ENCODE measurements around the gene MYCBPAP.
"Not testable (repeated sequence)": the region's sequence is repeated elsewhere in the genome, so short reads cannot be mapped to it uniquely, and the experiment has no call there.

Gene MYCBPAP

GRCh38 chr17:50473901-50474300 is 34.3 kb upstream of the MYCBPAP start:
- Histone ChIP-seq H3K27ac (ENCODE audit: low read length) (no peak overlapping the region), H3K9me3 (ENCODE audit: control insufficient read depth, low read depth, low read length) (no peaks in the 10 kb centered on the region), H3K36me3 (ENCODE audit: control insufficient read depth, low read depth, low read length) (no peaks in the 10 kb centered on the region), H3K4me3 (ENCODE audit: low read length) (no peak overlapping the region), H3K9ac (ENCODE audit: low read length) (no peak overlapping the region), H3K4me1 (ENCODE audit: control insufficient read depth, low read depth, low read length) (no peaks in the 10 kb centered on the region), H3K27me3 (ENCODE audit: control insufficient read depth, insufficient read depth, low read length) (peaks cover 47% of the 10 kb centered on the region)

DNA sequence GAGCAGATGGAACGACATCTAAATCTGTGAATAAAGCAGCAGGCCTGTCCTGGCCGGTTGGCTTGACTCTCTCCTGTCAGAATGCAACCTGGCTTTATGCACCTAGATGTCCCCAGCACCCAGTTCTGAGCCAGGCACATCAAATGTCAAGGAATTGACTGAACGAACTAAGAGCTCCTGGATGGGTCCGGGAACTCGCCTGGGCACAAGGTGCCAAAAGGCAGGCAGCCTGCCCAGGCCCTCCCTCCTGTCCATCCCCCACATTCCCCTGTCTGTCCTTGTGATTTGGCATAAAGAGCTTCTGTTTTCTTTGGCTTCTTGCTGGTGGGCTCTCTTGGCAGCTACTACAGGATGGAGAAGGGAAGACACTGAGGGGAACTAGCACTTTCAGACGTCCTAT is 33.7 kb upstream of the MYCBPAP start:
- no peak overlapping the region for H3K4me3 ChIP-seq (ENCODE audit: low read length)
- H3K36me3 ChIP-seq (ENCODE audit: control insufficient read depth, low read depth, low read length) = no peaks in the 10 kb centered on the region
- no peak overlapping the region for H3K9ac ChIP-seq (ENCODE audit: low read length)
- H3K4me1 ChIP-seq (ENCODE audit: control insufficient read depth, low read depth, low read length) = no peaks in the 10 kb centered on the region
- H3K27me3 ChIP-seq (ENCODE audit: control insufficient read depth, insufficient read depth, low read length) = peaks cover 41% of the 10 kb centered on the region
- no peaks in the 10 kb centered on the region for H3K9me3 ChIP-seq (ENCODE audit: control insufficient read depth, low read depth, low read length)
- no peak overlapping the region for H3K27ac ChIP-seq (ENCODE audit: low read length)

DNA sequence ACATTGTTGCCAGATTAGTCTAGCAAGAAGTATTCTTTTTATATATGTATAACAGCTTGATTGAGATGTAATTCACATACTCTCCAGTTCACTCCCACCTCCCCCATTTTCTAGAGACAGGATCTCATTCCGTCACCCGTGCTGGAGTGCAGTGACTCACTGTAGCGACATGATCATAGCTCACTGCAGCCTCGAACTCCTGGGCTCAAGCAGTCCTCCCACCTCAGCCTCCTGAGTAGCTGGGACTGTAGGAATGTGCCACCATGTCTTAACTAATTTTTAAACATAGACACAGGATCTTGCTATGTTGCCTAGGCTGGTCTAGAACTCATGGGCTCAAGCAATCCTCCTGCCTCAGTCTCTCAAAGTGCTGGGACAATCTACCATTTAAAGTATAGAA is 32.9 kb upstream of the MYCBPAP start:
- Histone ChIP-seq H3K9me3 (ENCODE audit: control insufficient read depth, low read depth, low read length) (no peaks in the 10 kb centered on the region), H3K36me3 (ENCODE audit: control insufficient read depth, low read depth, low read length) (peaks cover 2% of the 10 kb centered on the region), H3K27me3 (ENCODE audit: control insufficient read depth, insufficient read depth, low read length) (peaks cover 33% of the 10 kb centered on the region), H3K27ac (ENCODE audit: low read length) (no peak overlapping the region), H3K4me1 (ENCODE audit: control insufficient read depth, low read depth, low read length) (no peaks in the 10 kb centered on the region), H3K9ac (ENCODE audit: low read length) (no peak overlapping the region), H3K4me3 (ENCODE audit: low read length) (no peak overlapping the region)

GRCh38 chr17:50475775-50476544 is 32.3 kb upstream of the MYCBPAP start:
- H3K4me1 ChIP-seq (ENCODE audit: control insufficient read depth, low read depth, low read length); H3K36me3 ChIP-seq (ENCODE audit: control insufficient read depth, low read depth, low read length); H3K27ac ChIP-seq (ENCODE audit: low read length); H3K4me3 ChIP-seq (ENCODE audit: low read length); H3K9ac ChIP-seq (ENCODE audit: low read length); H3K9me3 ChIP-seq (ENCODE audit: control insufficient read depth, low read depth, low read length): not testable (repeated sequence)
- H3K27me3 ChIP-seq (ENCODE audit: control insufficient read depth, insufficient read depth, low read length) = peaks cover 30% of the 10 kb centered on the region

DNA sequence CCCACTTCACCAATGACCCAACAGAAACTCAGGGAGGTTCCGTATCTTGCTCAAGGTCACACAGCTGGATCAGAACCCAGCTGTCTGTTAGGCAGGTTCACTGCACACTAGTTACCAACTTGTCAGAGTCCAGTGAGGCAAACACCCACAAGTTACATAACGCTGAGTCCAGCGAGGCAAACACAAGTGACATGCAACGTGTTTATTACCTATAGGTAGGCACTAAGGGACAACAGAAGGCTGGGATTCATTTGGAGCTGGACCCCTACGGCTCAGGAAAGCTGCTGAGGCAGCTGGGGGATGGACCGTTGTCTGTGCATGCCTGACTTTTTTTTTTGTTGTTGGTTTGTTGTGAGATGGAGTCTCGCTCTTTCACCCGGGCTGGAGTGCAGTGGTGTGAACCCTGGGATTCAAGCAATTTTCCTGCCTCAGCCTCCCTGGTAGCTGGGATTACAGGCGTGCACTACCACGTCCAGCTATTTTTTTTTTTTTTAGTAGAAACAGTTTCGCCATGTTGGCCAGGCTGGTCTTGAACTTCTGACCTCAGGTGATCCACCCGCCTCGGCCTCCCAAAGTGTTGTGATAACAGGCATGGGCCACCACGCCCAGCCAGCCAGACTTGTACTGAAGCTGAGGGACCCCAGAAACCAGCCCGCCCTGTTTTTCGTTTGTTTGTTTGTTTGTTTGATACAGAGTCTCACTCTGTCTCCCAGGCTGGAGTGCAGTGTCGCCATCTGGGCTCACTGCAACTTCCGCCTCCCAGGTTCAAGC is 31.5 kb upstream of the MYCBPAP start:
- no peak overlapping the region for H3K4me3 ChIP-seq (ENCODE audit: low read length)
- no peaks in the 10 kb centered on the region for H3K4me1 ChIP-seq (ENCODE audit: control insufficient read depth, low read depth, low read length)
- H3K36me3 ChIP-seq (ENCODE audit: control insufficient read depth, low read depth, low read length) = peaks cover 6% of the 10 kb centered on the region
- H3K27ac ChIP-seq (ENCODE audit: low read length) = no peak overlapping the region
- H3K9ac ChIP-seq (ENCODE audit: low read length) = no peak overlapping the region
- no peaks in the 10 kb centered on the region for H3K9me3 ChIP-seq (ENCODE audit: control insufficient read depth, low read depth, low read length)
- H3K27me3 ChIP-seq (ENCODE audit: control insufficient read depth, insufficient read depth, low read length) = peaks cover 30% of the 10 kb centered on the region

GRCh38 chr17:50477976-50478375 is 30.3 kb upstream of the MYCBPAP start:
- no peaks in the 10 kb centered on the region for H3K4me1 ChIP-seq (ENCODE audit: control insufficient read depth, low read depth, low read length)
- H3K36me3 ChIP-seq (ENCODE audit: control insufficient read depth, low read depth, low read length) = peaks cover 6% of the 10 kb centered on the region
- no peaks in the 10 kb centered on the region for H3K9me3 ChIP-seq (ENCODE audit: control insufficient read depth, low read depth, low read length)
- H3K27me3 ChIP-seq (ENCODE audit: control insufficient read depth, insufficient read depth, low read length) = peaks cover 30% of the 10 kb centered on the region
- H3K27ac ChIP-seq (ENCODE audit: low read length) = no peak overlapping the region
- H3K4me3 ChIP-seq (ENCODE audit: low read length) = peak overlapping the region; percentile 88
- H3K9ac ChIP-seq (ENCODE audit: low read length) = peak overlapping the region; percentile 80

DNA sequence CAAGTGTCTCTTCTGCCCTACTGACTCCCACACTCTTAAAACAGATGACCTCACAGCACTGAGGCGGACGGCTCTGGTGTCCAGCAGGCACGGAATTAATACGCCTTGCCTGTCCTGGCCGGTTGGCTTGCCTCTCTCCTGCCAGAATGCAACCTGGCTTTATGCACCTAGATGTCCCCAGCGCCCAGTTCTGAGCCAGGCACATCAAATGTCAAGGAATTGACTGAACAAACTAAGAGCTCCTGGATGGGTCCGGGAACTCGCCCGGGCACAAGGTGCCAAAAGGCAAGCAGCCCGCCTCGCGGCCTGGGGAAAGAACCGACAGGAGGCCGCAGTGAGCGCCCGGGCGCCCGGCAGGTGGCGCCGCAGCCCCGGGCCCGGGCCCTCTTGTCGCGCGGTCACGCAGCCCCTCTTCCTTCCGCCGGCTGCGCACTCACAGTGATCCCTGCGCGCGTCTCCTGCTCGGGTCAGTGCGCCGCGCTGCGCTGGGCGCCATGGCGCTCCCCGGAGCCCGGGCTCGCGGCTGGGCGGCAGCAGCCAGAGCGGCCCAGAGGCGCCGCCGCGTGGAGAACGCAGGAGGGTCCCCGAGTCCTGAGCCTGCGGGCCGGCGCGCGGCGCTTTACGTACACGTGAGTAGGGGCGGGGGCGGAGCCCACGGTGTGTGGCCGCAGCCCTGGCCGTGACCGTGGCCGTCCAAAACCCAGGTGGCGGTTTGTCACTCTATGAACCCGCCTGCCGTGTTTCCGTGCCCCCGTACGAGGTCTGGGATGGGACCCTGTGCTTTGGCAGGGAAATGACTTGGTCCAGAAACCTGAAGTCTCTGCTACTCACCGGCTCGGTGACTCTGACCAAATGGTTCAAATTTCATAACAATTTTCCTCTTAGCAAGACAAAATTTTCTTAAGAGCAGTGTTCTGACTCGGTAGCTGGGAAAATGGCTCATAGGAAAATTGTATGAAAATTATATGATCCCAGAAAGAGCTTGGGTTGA is 29.6 kb upstream of the MYCBPAP start, which contains the start of gene RSAD1:
TSS of gene RSAD1 (plus strand) at position 470 of the 991 bp plus-strand sequence. CDS start at position 495, 25 bp downstream.
- Histone ChIP-seq H3K4me3 (ENCODE audit: low read length) (peak within 1 kb of the TSS; percentile 88), H3K9me3 (ENCODE audit: control insufficient read depth, low read depth, low read length) (no peaks in the 10 kb centered on the region), H3K27me3 (ENCODE audit: control insufficient read depth, insufficient read depth, low read length) (peaks cover 30% of the 10 kb centered on the region), H3K36me3 (ENCODE audit: control insufficient read depth, low read depth, low read length) (peaks cover 10% of the 10 kb centered on the region), H3K9ac (ENCODE audit: low read length) (peak within 1 kb of the TSS; percentile 80), H3K27ac (ENCODE audit: low read length) (no peak within 1 kb of the TSS), H3K4me1 (ENCODE audit: control insufficient read depth, low read depth, low read length) (no peaks in the 10 kb centered on the region)

GRCh38 chr17:50479522-50480141 is 28.6 kb upstream of the MYCBPAP start:
- H3K9ac ChIP-seq (ENCODE audit: low read length) = peak overlapping the region; percentile 80
- no peaks in the 10 kb centered on the region for H3K4me1 ChIP-seq (ENCODE audit: control insufficient read depth, low read depth, low read length)
- H3K27ac ChIP-seq (ENCODE audit: low read length) = no peak overlapping the region
- H3K9me3 ChIP-seq (ENCODE audit: control insufficient read depth, low read depth, low read length) = no peaks in the 10 kb centered on the region
- H3K27me3 ChIP-seq (ENCODE audit: control insufficient read depth, insufficient read depth, low read length) = peaks cover 30% of the 10 kb centered on the region
- peak overlapping the region; percentile 88 for H3K4me3 ChIP-seq (ENCODE audit: low read length)
- peaks cover 17% of the 10 kb centered on the region for H3K36me3 ChIP-seq (ENCODE audit: control insufficient read depth, low read depth, low read length)

GRCh38 chr17:50480142-50480764 is 28.0 kb upstream of the MYCBPAP start:
- peaks cover 23% of the 10 kb centered on the region for H3K36me3 ChIP-seq (ENCODE audit: control insufficient read depth, low read depth, low read length)
- H3K4me3 ChIP-seq (ENCODE audit: low read length) = peak overlapping the region; percentile 4
- H3K9me3 ChIP-seq (ENCODE audit: control insufficient read depth, low read depth, low read length) = no peaks in the 10 kb centered on the region
- H3K27me3 ChIP-seq (ENCODE audit: control insufficient read depth, insufficient read depth, low read length) = peaks cover 26% of the 10 kb centered on the region
- no peak overlapping the region for H3K27ac ChIP-seq (ENCODE audit: low read length)
- no peak overlapping the region for H3K9ac ChIP-seq (ENCODE audit: low read length)
- H3K4me1 ChIP-seq (ENCODE audit: control insufficient read depth, low read depth, low read length) = no peaks in the 10 kb centered on the region

GRCh38 chr17:50480854-50481490 is 27.3 kb upstream of the MYCBPAP start:
- H3K36me3 ChIP-seq (ENCODE audit: control insufficient read depth, low read depth, low read length) = peaks cover 24% of the 10 kb centered on the region
- no peaks in the 10 kb centered on the region for H3K9me3 ChIP-seq (ENCODE audit: control insufficient read depth, low read depth, low read length)
- H3K4me3 ChIP-seq (ENCODE audit: low read length) = no peak overlapping the region
- no peak overlapping the region for H3K27ac ChIP-seq (ENCODE audit: low read length)
- no peaks in the 10 kb centered on the region for H3K4me1 ChIP-seq (ENCODE audit: control insufficient read depth, low read depth, low read length)
- H3K9ac ChIP-seq (ENCODE audit: low read length) = no peak overlapping the region
- peaks cover 20% of the 10 kb centered on the region for H3K27me3 ChIP-seq (ENCODE audit: control insufficient read depth, insufficient read depth, low read length)
